SK-N-MC (cell line): ENCODE results near the gene GNG13.

Experiments used
- DNase-seq: peaks from one replicate; pipeline ENCODE4 v3.0.0-alpha.2; 2011; ENCODE audit warnings: low read depth, low spot score
- H3K27ac ChIP-seq: fragments of 200-600 bp; sonication (generic); 2 replicates; pipeline ENCODE4 v1.5.1; 2016; ENCODE audit warnings: mixed run types
- H3K36me3 ChIP-seq: fragments of 200-600 bp; sonication (generic); 2 replicates; pipeline ENCODE4 v1.6.1; 2017; ENCODE audit warnings: antibody characterized with exemption, low read length, mixed read lengths; ENCODE audit not compliant: insufficient read depth
- H3K4me3 ChIP-seq: fragments of 200-600 bp; sonication (generic); 2 replicates; pipeline ENCODE4 v1.5.1; 2016
- H3K9ac ChIP-seq: fragments of 200-600 bp; sonication (generic); 2 replicates; pipeline ENCODE4 v1.8.0; 2017; ENCODE audit warnings: mixed run types, mixed read lengths; ENCODE audit not compliant: insufficient read length
- H3K9me3 ChIP-seq: fragments of 200-600 bp; sonication (generic); 2 replicates; pipeline ENCODE4 v1.6.1; 2017; ENCODE audit warnings: low read depth, mild to moderate bottlenecking, antibody characterized with exemption, low read length, moderate library complexity, mixed read lengths
- EZH2 ChIP-seq: fragments of 200-600 bp; sonication (generic); IDR thresholded peaks from one replicate; pipeline ENCODE4 v1.6.1; 2017; ENCODE audit warnings: antibody characterized with exemption
- FOXP2 ChIP-seq: optimal IDR thresholded peaks from 2 replicates; pipeline ENCODE3; 2011; ENCODE audit warnings: mild to moderate bottlenecking, moderate library complexity; ENCODE audit not compliant: insufficient read depth; ENCODE audit errors: extremely low read length, control extremely low read depth
- POLR2AphosphoS5 ChIP-seq: IDR thresholded peaks from 2 replicates; pipeline ENCODE4 v1.6.1; 2012; ENCODE audit warnings: mild to moderate bottlenecking, low read depth, low read length, borderline replicate concordance

Gene GNG13

GRCh38 chr16:835373-835772 is 34.8 kb upstream of the GNG13 start:
- TF ChIP-seq EZH2: no peak
- TF ChIP-seq FOXP2: no peak
- no peak for TF ChIP-seq POLR2AphosphoS5

GRCh38 chr16:833411-833810 is 32.9 kb upstream of the GNG13 start:
- H3K9ac ChIP-seq: no peak overlapping the region
- no peaks in the 10 kb centered on the region for H3K36me3 ChIP-seq
- H3K4me3 ChIP-seq: no peak overlapping the region
- no peak overlapping the region for H3K27ac ChIP-seq
- TF ChIP-seq FOXP2 (no peak), EZH2 (no peak), POLR2AphosphoS5 (no peak)
- no peaks in the 10 kb centered on the region for H3K9me3 ChIP-seq
- no peak for DNase-seq

More at GRCh38 chr16:835373-835772, 34.8 kb upstream of the GNG13 start:
- Histone ChIP-seq H3K4me3 (no peak overlapping the region), H3K9ac (no peak overlapping the region), H3K36me3 (no peaks in the 10 kb centered on the region), H3K9me3 (no peaks in the 10 kb centered on the region), H3K27ac (no peak overlapping the region)
- no peak for DNase-seq

- TF ChIP-seq POLR2AphosphoS5: no peak
- no peak for TF ChIP-seq FOXP2
- TF ChIP-seq EZH2: no peak
- H3K36me3 ChIP-seq: no peaks in the 10 kb centered on the region
- H3K9ac ChIP-seq: no peak overlapping the region
- no peaks in the 10 kb centered on the region for H3K9me3 ChIP-seq
- H3K4me3 ChIP-seq: no peak overlapping the region
- no peak overlapping the region for H3K27ac ChIP-seq
- DNase-seq: no peak
Measured at GRCh38 chr16:832652-833336, 32.3 kb upstream of the GNG13 start.

- Histone ChIP-seq H3K36me3 (no peaks in the 10 kb centered on the region), H3K9me3 (no peaks in the 10 kb centered on the region), H3K4me3 (no peak overlapping the region), H3K27ac (no peak overlapping the region), H3K9ac (no peak overlapping the region)
- no peak for DNase-seq
- TF ChIP-seq FOXP2 (no peak), EZH2 (no peak), POLR2AphosphoS5 (no peak)
Measured at GRCh38 chr16:831571-832413, 31.3 kb upstream of the GNG13 start.

GRCh38 chr16:830871-831570 is 30.5 kb upstream of the GNG13 start:
- TF ChIP-seq EZH2 (no peak), POLR2AphosphoS5 (no peak), FOXP2 (no peak)
- H3K4me3 ChIP-seq: no peak overlapping the region
- DNase-seq: no peak
- H3K27ac ChIP-seq: no peak overlapping the region
- H3K36me3 ChIP-seq: no peaks in the 10 kb centered on the region
- H3K9ac ChIP-seq: no peak overlapping the region
- no peaks in the 10 kb centered on the region for H3K9me3 ChIP-seq

- no peak for TF ChIP-seq POLR2AphosphoS5
- no peak for TF ChIP-seq FOXP2
- no peak for DNase-seq
- Histone ChIP-seq H3K27ac (no peak overlapping the region), H3K9ac (no peak overlapping the region), H3K36me3 (no peaks in the 10 kb centered on the region), H3K9me3 (no peaks in the 10 kb centered on the region), H3K4me3 (no peak overlapping the region)
Measured at GRCh38 chr16:830107-830870, 29.8 kb upstream of the GNG13 start.

GRCh38 chr16:828891-829290 is 28.4 kb upstream of the GNG13 start:
- no peak for DNase-seq
- TF ChIP-seq POLR2AphosphoS5 (no peak), FOXP2 (no peak), EZH2 (no peak)
- Histone ChIP-seq H3K36me3 (no peaks in the 10 kb centered on the region), H3K4me3 (no peak overlapping the region), H3K9me3 (no peaks in the 10 kb centered on the region), H3K27ac (no peak overlapping the region), H3K9ac (no peak overlapping the region)

- H3K4me3 ChIP-seq: no peak overlapping the region
- no peak overlapping the region for H3K9ac ChIP-seq
- TF ChIP-seq FOXP2 (no peak), EZH2 (no peak), POLR2AphosphoS5 (no peak)
- no peak overlapping the region for H3K27ac ChIP-seq
- no peaks in the 10 kb centered on the region for H3K36me3 ChIP-seq
- no peaks in the 10 kb centered on the region for H3K9me3 ChIP-seq
- no peak for DNase-seq
Measured at GRCh38 chr16:827513-827912, 27.0 kb upstream of the GNG13 start.
